PC-3 (cell line): ENCODE results near the gene NAPSA. TPM values are rescaled to one million over a fixed set of nuclear protein-coding genes. Genes with fewer than 3 reads are reported as not detected.
"Not testable (repeated sequence)": the region's sequence is repeated elsewhere in the genome, so short reads cannot be mapped to it uniquely, and the experiment has no call there.

Experiments
- ATAC-seq: fragments of 200-7000 bp; cut with Tn5 transposase; 2 replicates; pipeline ENCODE4 v1.9.1; 2020; ENCODE audit warnings: mild to moderate bottlenecking, moderate library complexity
- BruUV-seq: library from RNA; stranded (reverse); fragments of 400-500 nt; replicated peaks from 2 replicates; lab custom pipeline; 2021; lab: Mats Ljungman, UMichigan
- CTCF ChIA-PET: fragments of 300-600 bp; sonication (Branson Sonifier 250); formaldehyde crosslinking; loops from one replicate; lab custom pipeline; 2022; ENCODE audit warnings: antibody characterized with exemption; lab: Charles Lee
- POLR2A ChIA-PET: fragments of 300-600 bp; sonication (Branson Sonifier 250); formaldehyde crosslinking; loops from one replicate; lab custom pipeline; 2022; ENCODE audit warnings: antibody characterized with exemption; ENCODE audit not compliant: unreplicated experiment; lab: Charles Lee
- DNase-seq: peaks from one replicate; pipeline ENCODE4 v3.0.0-alpha.2; 2015
- H2AFZ ChIP-seq: fragments of 300-600 bp; sonication (generic); 2 replicates; pipeline ENCODE4 v1.6.0; 2016; ENCODE audit warnings: antibody characterized with exemption, low read length
- H3F3A ChIP-seq: fragments of 300-600 bp; sonication (generic); one replicate; pipeline ENCODE4 v1.6.0; 2017; ENCODE audit warnings: antibody characterized with exemption, low read length, control low read depth, mild to moderate bottlenecking; ENCODE audit not compliant: unreplicated experiment
- H3K27ac ChIP-seq: fragments of 300-600 bp; sonication (generic); 2 replicates; pipeline ENCODE4 v1.5.1; 2016; ENCODE audit warnings: mild to moderate bottlenecking, low read length
- H3K27me3 ChIP-seq: fragments of 300-600 bp; sonication (generic); 2 replicates; pipeline ENCODE4 v1.6.1; 2016; ENCODE audit warnings: low read length, mixed read lengths
- H3K36me3 ChIP-seq: fragments of 300-600 bp; sonication (generic); 2 replicates; pipeline ENCODE4 v1.6.1; 2016; ENCODE audit warnings: low read depth, mixed run types, low read length, mixed read lengths
- H3K4me1 ChIP-seq: fragments of 300-600 bp; sonication (generic); 2 replicates; pipeline ENCODE4 v1.5.1; 2016; ENCODE audit warnings: low read length; ENCODE audit not compliant: insufficient read depth
- H3K4me2 ChIP-seq: fragments of 300-600 bp; sonication (generic); 2 replicates; pipeline ENCODE4 v1.6.0; 2016; ENCODE audit warnings: low read length
- H3K4me3 ChIP-seq: fragments of 300-600 bp; sonication (generic); 2 replicates; pipeline ENCODE4 v1.5.1; 2016; ENCODE audit warnings: mild to moderate bottlenecking, low read length, mixed read lengths
- H3K79me2 ChIP-seq: fragments of 300-600 bp; sonication (generic); 2 replicates; pipeline ENCODE4 v1.6.1; 2017; ENCODE audit warnings: low read length, mixed read lengths
- H3K9ac ChIP-seq: fragments of 300-600 bp; sonication (generic); 2 replicates; pipeline ENCODE4 v1.6.0; 2016; ENCODE audit warnings: mild to moderate bottlenecking, low read length
- H3K9me2 ChIP-seq: fragments of 300-600 bp; sonication (generic); replicated peaks from 2 replicates; pipeline ENCODE4 v1.6.1; 2016; ENCODE audit warnings: mixed run types, low read length, mixed read lengths
- H3K9me3 ChIP-seq: fragments of 300-600 bp; sonication (generic); 2 replicates; pipeline ENCODE4 v1.6.1; 2016; ENCODE audit warnings: low read length, mixed read lengths
- H4K20me1 ChIP-seq: fragments of 300-600 bp; sonication (generic); 2 replicates; pipeline ENCODE4 v1.6.1; 2016; ENCODE audit warnings: low read length, mixed read lengths
- EZH2 ChIP-seq: fragments of 300-600 bp; sonication (generic); IDR thresholded peaks from one replicate; pipeline ENCODE4 v1.6.1; 2017; ENCODE audit warnings: antibody characterized with exemption, mild to moderate bottlenecking, low read length; ENCODE audit not compliant: unreplicated experiment
- EZH2phosphoT487 ChIP-seq: fragments of 300-600 bp; sonication (generic); IDR thresholded peaks from 2 replicates; pipeline ENCODE4 v1.6.1; 2018; ENCODE audit warnings: mild to moderate bottlenecking, antibody characterized with exemption, low read length, borderline replicate concordance
- intact Hi-C: fragments of 100-400 bp; cut with micrococcal nuclease; formaldehyde crosslinking; loops from 2 replicates; pipeline ENCODE4 v1.9.0; 2023
- total RNA-seq: library from RNA; depleted of rRNA; stranded (reverse); fragments of >200 nt; gene quantifications from 2 replicates; pipeline ENCODE4 v1.2.3, GENCODE V29; 2014
- TF ChIP-seq, protein P1 (sequence below): fragments of 300-600 bp; sonication (generic); conservative IDR thresholded peaks from 2 replicates; pipeline ENCODE4 v1.5.1; 2017; ENCODE audit warnings: antibody characterized with exemption, low read depth, mild to moderate bottlenecking, low read length

NAPSA gene
- total RNA-seq, 1 experiment from 2014 or later, result 3.0 TPM

GRCh38 chr19:50331221-50331993, 34.0 kb downstream of the NAPSA start:
- Histone ChIP-seq H3K4me3 (peak overlapping the region; percentile 55; the same call in 1 of the 2 replicates), H3K4me1 (peaks cover 12% of the 10 kb centered on the region; the same call in 1 of the 2 replicates), H4K20me1 (0 out of 2 replicates have a peak, but pooled peaks cover 4% of the 10 kb centered on the region), H3K9me2 (no peaks in the 10 kb centered on the region), H2AFZ (no peak overlapping the region; the same call in 1 of the 2 replicates), H3K9me3 (no peaks in the 10 kb centered on the region), H3F3A (no peaks in the 10 kb centered on the region), H3K27me3 (no peaks in the 10 kb centered on the region), H3K36me3 (no peaks in the 10 kb centered on the region), H3K4me2 (peak overlapping the region; percentile 72), H3K9ac (no peak overlapping the region), H3K27ac (no peak overlapping the region), H3K79me2 (no peaks in the 10 kb centered on the region)
- ATAC-seq, result no peak
- BruUV-seq, result no TSS peak
- TF ChIP-seq EZH2phosphoT487 (no peak), EZH2 (no peak)
- TF ChIP-seq, protein P1, sequence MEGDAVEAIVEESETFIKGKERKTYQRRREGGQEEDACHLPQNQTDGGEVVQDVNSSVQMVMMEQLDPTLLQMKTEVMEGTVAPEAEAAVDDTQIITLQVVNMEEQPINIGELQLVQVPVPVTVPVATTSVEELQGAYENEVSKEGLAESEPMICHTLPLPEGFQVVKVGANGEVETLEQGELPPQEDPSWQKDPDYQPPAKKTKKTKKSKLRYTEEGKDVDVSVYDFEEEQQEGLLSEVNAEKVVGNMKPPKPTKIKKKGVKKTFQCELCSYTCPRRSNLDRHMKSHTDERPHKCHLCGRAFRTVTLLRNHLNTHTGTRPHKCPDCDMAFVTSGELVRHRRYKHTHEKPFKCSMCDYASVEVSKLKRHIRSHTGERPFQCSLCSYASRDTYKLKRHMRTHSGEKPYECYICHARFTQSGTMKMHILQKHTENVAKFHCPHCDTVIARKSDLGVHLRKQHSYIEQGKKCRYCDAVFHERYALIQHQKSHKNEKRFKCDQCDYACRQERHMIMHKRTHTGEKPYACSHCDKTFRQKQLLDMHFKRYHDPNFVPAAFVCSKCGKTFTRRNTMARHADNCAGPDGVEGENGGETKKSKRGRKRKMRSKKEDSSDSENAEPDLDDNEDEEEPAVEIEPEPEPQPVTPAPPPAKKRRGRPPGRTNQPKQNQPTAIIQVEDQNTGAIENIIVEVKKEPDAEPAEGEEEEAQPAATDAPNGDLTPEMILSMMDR, result no peak
- ChIA-PET CTCF (no interaction called here), POLR2A (no interaction called here)
- intact Hi-C loops, result no loop called here
- DNase-seq, result no peak

DNA sequence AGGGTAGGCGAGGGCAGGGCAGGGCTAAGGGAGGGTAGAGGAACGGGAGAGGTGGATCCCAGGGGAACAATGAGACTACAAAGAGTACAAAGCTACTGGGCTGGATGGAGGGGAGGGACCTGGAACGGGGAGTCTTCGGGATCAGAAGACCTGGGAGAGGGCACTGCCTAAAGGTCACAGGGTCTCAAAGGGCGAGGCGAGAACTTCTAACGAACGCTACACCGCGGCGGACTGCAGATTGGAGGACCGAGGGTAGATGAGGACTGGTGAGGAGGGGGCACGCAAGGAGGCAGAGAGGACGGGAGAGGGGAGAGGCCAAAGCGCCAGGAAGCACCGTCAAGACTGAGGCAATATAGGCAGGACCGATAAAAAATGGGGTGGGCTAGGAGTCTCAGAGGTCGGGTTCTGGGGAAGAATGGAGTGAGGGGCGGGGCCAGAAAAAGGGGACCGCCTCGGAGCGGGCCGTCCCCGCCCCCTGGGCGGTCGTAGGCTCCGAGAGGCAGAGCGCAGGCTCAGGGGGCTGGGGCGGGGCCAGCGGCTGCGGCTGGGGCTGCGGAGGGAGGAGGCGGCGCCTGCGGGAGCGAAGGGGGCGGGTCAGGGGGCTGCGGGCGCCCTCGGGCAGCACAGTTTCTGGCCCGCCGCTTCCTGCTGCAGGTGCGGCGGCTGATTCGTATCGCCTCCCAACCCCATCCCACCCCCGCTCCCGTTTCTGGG, 34.9 kb downstream of the NAPSA start:
- no peaks in the 10 kb centered on the region for H3K27me3 ChIP-seq
- TF ChIP-seq EZH2, result no peak
- TF ChIP-seq, protein P1, result no peak
- TF ChIP-seq EZH2phosphoT487, result no peak
- no peaks in the 10 kb centered on the region for H3K79me2 ChIP-seq
- DNase-seq, result peak; percentile 80
- POLR2A ChIA-PET, result no interaction called here
- H3K9me3 ChIP-seq, result no peaks in the 10 kb centered on the region
- ATAC-seq, result peak; percentile 28
- CTCF ChIA-PET, result interaction anchor here (0.5 kb wide), 1 partner anchor 257 kb away, joined by 6 read pairs; no protein-coding TSS in a partner anchor
- no peak overlapping the region for H3K27ac ChIP-seq
- H3K4me2 ChIP-seq, result peak overlapping the region; percentile 72
- no peaks in the 10 kb centered on the region for H3K36me3 ChIP-seq
- peak overlapping the region; percentile 55 for H3K4me3 ChIP-seq
- peaks cover 16% of the 10 kb centered on the region; the same call in 1 of the 2 replicates for H3K4me1 ChIP-seq
- H3F3A ChIP-seq, result no peaks in the 10 kb centered on the region
- peak overlapping the region; percentile 76 for H2AFZ ChIP-seq
- 0 out of 2 replicates have a peak, but pooled peaks cover 4% of the 10 kb centered on the region for H4K20me1 ChIP-seq
- no peak overlapping the region for H3K9ac ChIP-seq
- intact Hi-C loops, result no loop called here
- no peaks in the 10 kb centered on the region for H3K9me2 ChIP-seq
- BruUV-seq, result no TSS peak

DNA sequence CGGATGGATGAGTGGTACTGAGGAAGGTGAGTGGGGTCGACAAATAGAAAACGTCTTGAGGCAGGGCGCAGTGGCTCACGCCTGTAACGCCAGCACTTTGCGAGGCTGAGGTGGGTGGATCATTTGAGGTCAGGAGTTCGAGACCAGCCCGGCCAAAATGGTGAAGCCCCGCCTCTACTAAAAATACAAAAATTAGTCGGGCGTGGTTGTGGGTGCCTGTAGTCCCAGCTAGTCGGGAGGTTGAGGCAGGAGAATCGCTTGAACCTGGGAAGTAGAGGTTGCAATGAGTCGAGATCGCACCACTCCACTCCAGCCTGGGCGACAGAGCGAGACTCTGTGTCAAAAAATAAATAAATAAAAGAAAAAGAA, 35.5 kb downstream of the NAPSA start:
- intact Hi-C loops, result loop anchor here (1.0 to 2.0 kb wide), 4 partner anchors 29 to 461 kb away; partner anchors contain the start of gene JOSD2
- CTCF ChIA-PET, result interaction anchor here (1.4 to 1.9 kb wide), 3 partner anchors 14 to 78 kb away, joined by 9 to 35 read pairs (median 12); no protein-coding TSS in a partner anchor
- H3K9me2 ChIP-seq, DNase-seq, H4K20me1 ChIP-seq, H3K27ac ChIP-seq, BruUV-seq, H3K9ac ChIP-seq, H3K27me3 ChIP-seq, H3F3A ChIP-seq, ATAC-seq, H3K9me3 ChIP-seq, H3K36me3 ChIP-seq, H3K79me2 ChIP-seq: not testable (repeated sequence)
- Histone ChIP-seq H3K4me1 (peaks cover 16% of the 10 kb centered on the region; the same call in 1 of the 2 replicates), H2AFZ (peak overlapping the region; percentile 72), H3K4me2 (peak overlapping the region; percentile 72), H3K4me3 (peak overlapping the region; percentile 55)
- POLR2A ChIA-PET, result interaction anchor here (0.6 to 1.0 kb wide), 2 partner anchors 46 to 210 kb away, joined by 4 to 7 read pairs; partner anchors contain the start of gene NR1H2
